DND-41 (cell line): ENCODE results near the gene BORCS5.

Experiments used
- EZH2 ChIP-seq: IDR thresholded peaks from 3 replicates; pipeline ENCODE4 v1.6.1; 2012; ENCODE audit warnings: borderline replicate concordance, low read depth, mild to moderate bottlenecking, moderate library complexity, low read length, inconsistent platforms; ENCODE audit not compliant: severe bottlenecking
- TF ChIP-seq, protein P1 (sequence below): IDR thresholded peaks from 2 replicates; pipeline ENCODE4 v1.5.1; 2012; ENCODE audit warnings: borderline replicate concordance, low read length, moderate library complexity, mild to moderate bottlenecking; ENCODE audit not compliant: poor library complexity, severe bottlenecking; ENCODE audit errors: extremely low read depth

DNA sequence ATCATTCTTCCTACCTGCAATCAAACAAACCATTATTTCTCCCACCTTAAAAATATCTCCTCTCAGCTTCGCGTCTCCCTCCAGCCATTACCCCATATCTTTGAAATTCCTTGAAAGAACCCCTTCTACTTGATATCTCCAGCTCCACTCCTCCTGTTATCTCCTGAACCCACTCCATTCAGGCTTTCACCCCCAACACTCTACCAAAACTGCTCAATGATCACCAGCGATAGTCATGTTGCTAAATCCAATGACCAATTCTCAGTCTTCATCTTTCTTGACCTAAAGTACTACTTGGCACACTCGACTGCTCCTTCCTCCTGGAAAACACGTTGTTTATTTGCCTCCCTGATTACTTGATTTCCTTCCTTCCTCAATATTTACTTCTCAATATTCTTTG is 135.7 kb downstream of the BORCS5 start:
- no peak for TF ChIP-seq EZH2
- TF ChIP-seq, protein P1, sequence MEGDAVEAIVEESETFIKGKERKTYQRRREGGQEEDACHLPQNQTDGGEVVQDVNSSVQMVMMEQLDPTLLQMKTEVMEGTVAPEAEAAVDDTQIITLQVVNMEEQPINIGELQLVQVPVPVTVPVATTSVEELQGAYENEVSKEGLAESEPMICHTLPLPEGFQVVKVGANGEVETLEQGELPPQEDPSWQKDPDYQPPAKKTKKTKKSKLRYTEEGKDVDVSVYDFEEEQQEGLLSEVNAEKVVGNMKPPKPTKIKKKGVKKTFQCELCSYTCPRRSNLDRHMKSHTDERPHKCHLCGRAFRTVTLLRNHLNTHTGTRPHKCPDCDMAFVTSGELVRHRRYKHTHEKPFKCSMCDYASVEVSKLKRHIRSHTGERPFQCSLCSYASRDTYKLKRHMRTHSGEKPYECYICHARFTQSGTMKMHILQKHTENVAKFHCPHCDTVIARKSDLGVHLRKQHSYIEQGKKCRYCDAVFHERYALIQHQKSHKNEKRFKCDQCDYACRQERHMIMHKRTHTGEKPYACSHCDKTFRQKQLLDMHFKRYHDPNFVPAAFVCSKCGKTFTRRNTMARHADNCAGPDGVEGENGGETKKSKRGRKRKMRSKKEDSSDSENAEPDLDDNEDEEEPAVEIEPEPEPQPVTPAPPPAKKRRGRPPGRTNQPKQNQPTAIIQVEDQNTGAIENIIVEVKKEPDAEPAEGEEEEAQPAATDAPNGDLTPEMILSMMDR: no peak
